Adrenal gland (tissue), 5 donors: ENCODE measurements around the gene GTF3C5.

Source experiments
- POLR2A ChIP-seq, 2 donors: fragments of 450-650 bp; IDR thresholded peaks; one replicate each; pipeline ENCODE4 v1.6.1; 2017; ENCODE audit warnings: antibody characterized with exemption in 2 of 2, mild to moderate bottlenecking in 2 of 2, moderate library complexity in 1 of 2
- TF ChIP-seq, protein P1 (sequence below), 6 experiments: fragments of 450-650 bp in 4 of 6; fragments of 200-600 bp in 2 of 6; sonication (generic) in 1 of 6; IDR thresholded peaks; 1 replicate in 5 of 6; 2 replicates in 1 of 6; pipeline versions ENCODE4 v1.5.1 to v1.8.0; 2016 to 2021; ENCODE audit warnings: antibody characterized with exemption in 6 of 6, mild to moderate bottlenecking in 2 of 6, moderate library complexity in 1 of 6
- donor health status: DM: no; HTN: no; CAD: no.

DNA sequence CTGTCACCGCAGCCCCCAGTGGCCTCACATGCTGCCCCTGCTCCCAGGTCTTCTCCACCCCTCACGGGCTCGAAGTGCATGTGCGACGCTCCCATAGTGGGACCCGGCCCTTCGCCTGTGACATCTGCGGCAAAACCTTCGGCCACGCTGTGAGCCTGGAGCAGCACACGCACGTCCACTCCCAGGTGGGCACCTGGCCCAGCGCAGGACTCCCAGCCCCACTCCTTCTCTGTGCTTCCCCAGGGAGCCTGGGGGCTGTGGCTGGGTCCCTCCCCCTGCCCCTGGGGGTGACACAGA lies 41.8 kb upstream of the GTF3C5 start:
- TF ChIP-seq, protein P1, sequence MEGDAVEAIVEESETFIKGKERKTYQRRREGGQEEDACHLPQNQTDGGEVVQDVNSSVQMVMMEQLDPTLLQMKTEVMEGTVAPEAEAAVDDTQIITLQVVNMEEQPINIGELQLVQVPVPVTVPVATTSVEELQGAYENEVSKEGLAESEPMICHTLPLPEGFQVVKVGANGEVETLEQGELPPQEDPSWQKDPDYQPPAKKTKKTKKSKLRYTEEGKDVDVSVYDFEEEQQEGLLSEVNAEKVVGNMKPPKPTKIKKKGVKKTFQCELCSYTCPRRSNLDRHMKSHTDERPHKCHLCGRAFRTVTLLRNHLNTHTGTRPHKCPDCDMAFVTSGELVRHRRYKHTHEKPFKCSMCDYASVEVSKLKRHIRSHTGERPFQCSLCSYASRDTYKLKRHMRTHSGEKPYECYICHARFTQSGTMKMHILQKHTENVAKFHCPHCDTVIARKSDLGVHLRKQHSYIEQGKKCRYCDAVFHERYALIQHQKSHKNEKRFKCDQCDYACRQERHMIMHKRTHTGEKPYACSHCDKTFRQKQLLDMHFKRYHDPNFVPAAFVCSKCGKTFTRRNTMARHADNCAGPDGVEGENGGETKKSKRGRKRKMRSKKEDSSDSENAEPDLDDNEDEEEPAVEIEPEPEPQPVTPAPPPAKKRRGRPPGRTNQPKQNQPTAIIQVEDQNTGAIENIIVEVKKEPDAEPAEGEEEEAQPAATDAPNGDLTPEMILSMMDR (IDR thresholded peaks at IDR 0.05): no peak
- no peak for TF ChIP-seq POLR2A (IDR thresholded peaks at IDR 0.05)
